Cardiac muscle cell (in vitro differentiated cells and primary cell): ENCODE data around the gene AKAP8. TPM values are rescaled to one million over a fixed set of nuclear protein-coding genes. Genes with fewer than 3 reads are reported as not detected.

Experiments used
- DNase-seq, 2 donors: peaks; one replicate each; pipeline versions ENCODE4 v3.0.0 to v3.0.0-alpha.2; 2010 to 2017; ENCODE audit warnings: low read depth in 1 of 2, low spot score in 1 of 2
- H3K27ac ChIP-seq: fragments of 200-600 bp; sonication (generic); 2 replicates; pipeline ENCODE4 v1.5.1; 2016
- H3K27me3 ChIP-seq: fragments of 200-600 bp; sonication (generic); 2 replicates; pipeline ENCODE4 v1.6.0; 2016; ENCODE audit warnings: control low read depth
- H3K36me3 ChIP-seq: fragments of 200-600 bp; sonication (generic); 2 replicates; pipeline ENCODE4 v1.5.1; 2016; ENCODE audit warnings: control low read depth
- H3K4me1 ChIP-seq: fragments of 200-600 bp; sonication (generic); 2 replicates; pipeline ENCODE4 v1.8.1; 2017; ENCODE audit warnings: low read depth, mild to moderate bottlenecking, mixed run types
- H3K4me3 ChIP-seq: fragments of 200-600 bp; sonication (generic); 2 replicates; pipeline ENCODE4 v1.5.1; 2016; ENCODE audit warnings: mild to moderate bottlenecking
- H3K9me3 ChIP-seq: fragments of 200-600 bp; sonication (generic); 2 replicates; pipeline ENCODE4 v1.5.1; 2017; ENCODE audit warnings: low read depth, mild to moderate bottlenecking, control low read depth
- polyA plus RNA-seq: library from polyadenylated mRNA; unstranded; fragments of >200 nt; fragmentation: Nextera tagmentation; extraction: Ambion mirVana; gene quantifications from 2 replicates; pipeline ENCODE4 v1.2.1, GENCODE V29; 2016
- total RNA-seq: library from RNA; depleted of rRNA; stranded (reverse); fragments of >200 nt; gene quantifications from 2 replicates; pipeline ENCODE4 v1.2.3, GENCODE V29; 2016
- TF ChIP-seq, protein P1 (sequence below): IDR thresholded peaks from 2 replicates; pipeline ENCODE4 v1.5.1; 2012; ENCODE audit warnings: low read depth, mild to moderate bottlenecking, low read length

The AKAP8 gene
- total and polyA plus RNA-seq, 2 experiments from 2014 or later = 17.8 to 34.5 TPM

DNA sequence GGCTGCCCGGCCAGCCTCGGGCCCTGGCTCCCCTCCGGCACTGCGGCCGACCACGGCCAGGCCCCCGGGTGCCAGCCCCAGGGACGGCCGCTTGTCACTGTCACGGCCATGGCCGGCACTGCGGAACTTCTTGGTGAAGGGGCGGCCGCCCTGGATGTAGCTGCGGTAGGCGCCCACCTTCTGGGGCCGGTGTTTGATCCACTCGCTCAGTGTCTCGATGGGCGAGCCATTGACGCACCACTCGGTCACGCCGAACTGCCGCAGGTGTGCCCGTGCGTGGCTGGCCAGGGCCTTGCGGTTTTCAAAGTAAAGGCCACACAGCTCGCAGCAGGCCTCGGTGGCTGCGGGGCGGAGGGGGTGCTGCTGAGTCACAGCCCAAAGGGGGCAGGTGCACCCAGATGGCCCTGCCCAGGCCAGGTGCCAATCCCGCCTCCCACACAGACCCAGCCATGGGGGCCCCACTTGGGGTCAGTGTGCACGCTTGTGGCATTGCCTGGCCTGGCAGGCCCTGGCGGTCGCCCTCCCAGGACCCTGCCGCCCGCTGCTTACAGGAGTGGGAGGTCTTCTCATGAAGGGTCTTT, 45.2 kb upstream of the AKAP8 start:
- TF ChIP-seq, protein P1, sequence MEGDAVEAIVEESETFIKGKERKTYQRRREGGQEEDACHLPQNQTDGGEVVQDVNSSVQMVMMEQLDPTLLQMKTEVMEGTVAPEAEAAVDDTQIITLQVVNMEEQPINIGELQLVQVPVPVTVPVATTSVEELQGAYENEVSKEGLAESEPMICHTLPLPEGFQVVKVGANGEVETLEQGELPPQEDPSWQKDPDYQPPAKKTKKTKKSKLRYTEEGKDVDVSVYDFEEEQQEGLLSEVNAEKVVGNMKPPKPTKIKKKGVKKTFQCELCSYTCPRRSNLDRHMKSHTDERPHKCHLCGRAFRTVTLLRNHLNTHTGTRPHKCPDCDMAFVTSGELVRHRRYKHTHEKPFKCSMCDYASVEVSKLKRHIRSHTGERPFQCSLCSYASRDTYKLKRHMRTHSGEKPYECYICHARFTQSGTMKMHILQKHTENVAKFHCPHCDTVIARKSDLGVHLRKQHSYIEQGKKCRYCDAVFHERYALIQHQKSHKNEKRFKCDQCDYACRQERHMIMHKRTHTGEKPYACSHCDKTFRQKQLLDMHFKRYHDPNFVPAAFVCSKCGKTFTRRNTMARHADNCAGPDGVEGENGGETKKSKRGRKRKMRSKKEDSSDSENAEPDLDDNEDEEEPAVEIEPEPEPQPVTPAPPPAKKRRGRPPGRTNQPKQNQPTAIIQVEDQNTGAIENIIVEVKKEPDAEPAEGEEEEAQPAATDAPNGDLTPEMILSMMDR = no peak
- DNase-seq = no peak
- H3K9me3 ChIP-seq = no peaks in the 10 kb centered on the region
- H3K4me3 ChIP-seq = no peak overlapping the region
- no peaks in the 10 kb centered on the region for H3K4me1 ChIP-seq
- no peak overlapping the region for H3K27ac ChIP-seq
- H3K36me3 ChIP-seq = peaks cover 36% of the 10 kb centered on the region
- H3K27me3 ChIP-seq = no peaks in the 10 kb centered on the region

DNA sequence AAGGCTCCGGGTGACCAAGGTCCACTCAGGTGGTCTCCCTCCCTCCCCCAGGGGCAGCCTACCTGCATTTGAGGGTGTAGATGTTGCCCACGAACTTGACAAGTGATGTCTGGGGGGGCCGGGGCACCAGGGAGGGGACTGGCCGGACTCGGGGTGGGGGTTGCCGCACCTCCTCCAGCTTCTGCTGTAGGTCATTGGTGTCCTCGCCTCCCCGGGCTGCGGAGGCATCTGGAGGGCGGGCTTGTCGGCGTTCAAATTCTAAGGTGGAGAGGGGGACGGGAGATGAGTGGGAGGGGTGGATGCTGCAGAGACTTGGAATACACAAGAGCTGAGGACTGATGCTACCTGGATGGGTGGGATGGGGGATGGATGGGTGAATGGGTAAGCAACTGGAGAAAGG, 44.5 kb upstream of the AKAP8 start:
- no peaks in the 10 kb centered on the region for H3K4me1 ChIP-seq
- no peaks in the 10 kb centered on the region for H3K27me3 ChIP-seq
- no peak overlapping the region for H3K27ac ChIP-seq
- TF ChIP-seq, protein P1 = no peak
- no peak for DNase-seq
- H3K9me3 ChIP-seq = no peaks in the 10 kb centered on the region
- peaks cover 36% of the 10 kb centered on the region for H3K36me3 ChIP-seq
- no peak overlapping the region for H3K4me3 ChIP-seq

DNA sequence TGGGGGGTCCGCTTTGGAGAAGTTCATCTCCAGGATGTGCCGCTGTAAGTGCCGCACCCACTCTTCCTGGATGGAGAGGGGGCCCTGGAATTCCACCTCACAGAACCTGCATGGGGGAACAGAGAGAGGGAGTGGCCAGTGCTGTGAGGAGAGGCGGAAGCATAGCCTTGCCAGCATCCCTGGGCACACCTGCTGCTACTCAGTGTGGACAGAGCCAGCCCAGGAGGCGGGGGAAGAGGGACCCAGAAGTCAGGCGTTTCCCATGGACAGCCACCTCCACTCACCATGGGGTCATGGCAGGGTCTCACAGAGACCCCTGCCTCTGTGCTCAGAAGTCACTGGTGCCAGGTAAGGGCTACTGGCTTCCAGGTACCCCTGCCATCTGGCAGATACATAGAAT, 43.5 kb upstream of the AKAP8 start:
- no peak overlapping the region for H3K27ac ChIP-seq
- no peak for DNase-seq

DNA sequence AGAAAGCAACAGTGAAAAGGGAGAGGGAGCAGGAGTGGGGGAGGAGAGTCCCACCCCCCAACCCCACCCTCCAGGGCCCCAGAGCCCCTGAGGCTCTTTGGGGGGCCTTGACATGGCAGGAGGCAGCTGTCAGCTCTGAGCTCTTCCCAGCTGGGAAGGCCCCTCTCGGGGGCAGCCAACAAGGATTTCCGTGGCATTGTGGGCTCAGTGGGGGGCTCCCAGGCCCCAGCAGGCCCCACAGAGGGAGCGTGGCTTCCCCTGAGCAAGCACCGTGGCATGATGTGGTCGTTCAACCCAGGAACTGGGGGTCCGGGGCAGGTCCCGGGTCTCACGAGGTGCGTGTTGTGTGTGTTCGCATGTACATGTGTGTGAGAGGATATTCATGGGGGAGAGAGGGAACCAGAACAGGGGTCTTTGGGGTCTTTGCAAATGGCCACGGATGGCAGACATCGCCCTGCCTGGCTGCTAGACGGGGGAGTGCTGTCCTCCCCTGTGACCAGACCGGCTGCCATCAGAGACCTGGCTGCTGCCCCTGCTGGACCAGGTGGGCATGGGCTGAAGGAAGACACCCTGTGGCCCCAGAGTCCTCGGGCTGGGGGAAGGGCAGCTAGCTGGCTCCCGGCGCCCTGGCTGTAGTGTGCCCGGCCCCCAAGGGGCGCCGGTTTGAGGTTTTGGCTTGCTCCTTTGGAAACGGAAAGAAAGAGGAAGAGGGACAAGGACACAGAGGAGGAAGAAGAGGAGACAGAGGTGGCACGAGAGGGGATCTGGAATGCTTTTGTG, 42.9 kb upstream of the AKAP8 start:
- no peak for DNase-seq

More for the DNA sequence above, 43.5 kb upstream of the AKAP8 start:
- H3K9me3 ChIP-seq = no peaks in the 10 kb centered on the region
- no peaks in the 10 kb centered on the region for H3K4me1 ChIP-seq
- TF ChIP-seq, protein P1 = no peak
- H3K4me3 ChIP-seq = no peak overlapping the region
- no peaks in the 10 kb centered on the region for H3K27me3 ChIP-seq
- peaks cover 36% of the 10 kb centered on the region for H3K36me3 ChIP-seq

DNA sequence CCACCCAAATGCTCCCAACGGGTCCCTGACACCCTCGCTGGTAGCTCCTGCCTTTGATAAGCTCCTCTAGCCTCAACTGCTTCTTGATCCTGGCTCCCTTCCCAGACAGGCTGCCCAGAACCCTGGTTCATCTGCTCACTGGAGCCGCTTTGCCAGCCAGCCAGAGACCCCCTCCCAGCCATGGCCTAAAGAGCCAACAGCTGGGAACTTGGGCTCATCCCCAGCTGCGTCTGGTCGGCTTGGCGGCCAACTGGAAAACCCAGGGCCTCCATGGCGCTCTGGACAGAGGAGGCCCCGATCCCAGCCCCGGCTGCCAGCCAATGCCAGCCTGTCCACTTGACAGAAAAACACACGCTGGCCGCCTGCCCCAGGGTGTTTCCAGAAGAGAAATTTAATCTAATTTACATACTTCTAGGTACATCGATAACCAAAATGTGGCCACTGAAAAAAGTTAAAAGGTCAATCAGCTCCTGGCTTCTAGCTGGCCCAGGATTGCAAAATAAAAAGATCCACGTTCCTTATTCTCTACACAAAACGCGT, 42.2 kb upstream of the AKAP8 start:
- DNase-seq = no peak
- Histone ChIP-seq H3K4me3 (no peak overlapping the region), H3K27ac (peak overlapping the region; percentile 16), H3K9me3 (no peaks in the 10 kb centered on the region), H3K4me1 (peaks cover 10% of the 10 kb centered on the region), H3K27me3 (no peaks in the 10 kb centered on the region), H3K36me3 (peaks cover 32% of the 10 kb centered on the region)
- TF ChIP-seq, protein P1 = no peak

More for the DNA sequence above, 42.9 kb upstream of the AKAP8 start:
- no peaks in the 10 kb centered on the region for H3K9me3 ChIP-seq
- peak overlapping the region; percentile 16 for H3K27ac ChIP-seq
- TF ChIP-seq, protein P1 = no peak
- peaks cover 3% of the 10 kb centered on the region for H3K4me1 ChIP-seq
- no peaks in the 10 kb centered on the region for H3K27me3 ChIP-seq
- peaks cover 36% of the 10 kb centered on the region for H3K36me3 ChIP-seq
- no peak overlapping the region for H3K4me3 ChIP-seq
